Activated naive CD8-positive, alpha-beta T cell treated with anti-CD3 and anti-CD28 coated beads, Interleukin-2, amount 10 ng/mL, durations not matched to agents 7 days and 5 days (primary cell): Measurements from ENCODE around the gene FZD4. TPM values are rescaled to one million over a fixed set of nuclear protein-coding genes. Genes with fewer than 3 reads are reported as not detected.
A peak's percentile ranks its signal among the peaks of the same experiment; 100 is the strongest.
"Not testable (repeated sequence)": the region's sequence is repeated elsewhere in the genome, so short reads cannot be mapped to it uniquely, and the experiment has no call there.

Experiments
- ATAC-seq: fragments of 150-1000 bp; cut with Tn5 transposase; one replicate; pipeline ENCODE4 v1.10.0; 2021; ENCODE audit warnings: low read depth, moderate library complexity
- POLR2A ChIA-PET: fragments of 350-600 bp; sonication (Branson Sonifier 250); formaldehyde crosslinking; loops from one replicate; lab custom pipeline; 2021; ENCODE audit warnings: antibody characterized with exemption; lab: Charles Lee
- DNase-seq: peaks from one replicate; pipeline ENCODE4 v3.0.0; 2021
- H3K27ac Mint-ChIP-seq: one replicate; pipeline ENCODE4 v1.8.0; 2022; ENCODE audit warnings: mild to moderate bottlenecking, mixed read lengths
- H3K27me3 Mint-ChIP-seq: one replicate; pipeline ENCODE4 v1.8.0; 2022; ENCODE audit warnings: mild to moderate bottlenecking, moderate library complexity, mixed read lengths
- H3K36me3 Mint-ChIP-seq: one replicate; pipeline ENCODE4 v1.8.0; 2021; ENCODE audit warnings: mild to moderate bottlenecking, mixed read lengths
- H3K4me1 Mint-ChIP-seq: one replicate; pipeline ENCODE4 v1.8.0; 2021; ENCODE audit warnings: mixed read lengths
- H3K4me3 Mint-ChIP-seq: one replicate; pipeline ENCODE4 v1.8.0; 2022; ENCODE audit warnings: mild to moderate bottlenecking, moderate library complexity, mixed read lengths
- H3K9me3 Mint-ChIP-seq: one replicate; pipeline ENCODE4 v1.8.0; 2021; ENCODE audit warnings: mixed read lengths
- total RNA-seq, 2 experiments: library from RNA; stranded (reverse); gene quantifications; one replicate each; pipeline ENCODE4 v1.2.3, GENCODE V29; 2021

FZD4 gene
- total RNA-seq, 2 experiments from 2014 or later, result 0.11 TPM

- no peaks in the 10 kb centered on the region for H3K4me1 Mint-ChIP-seq
- peaks cover 8% of the 10 kb centered on the region for H3K27me3 Mint-ChIP-seq
- ATAC-seq (peak; percentile 33), DNase-seq (no peak)
- no peaks in the 10 kb centered on the region for H3K9me3 Mint-ChIP-seq
- H3K27ac Mint-ChIP-seq, result no peak overlapping the region
- H3K36me3 Mint-ChIP-seq, result no peaks in the 10 kb centered on the region
- POLR2A ChIA-PET, result interaction anchor here (0.6 kb wide), 1 partner anchor 124 kb away, joined by 3 read pairs; no protein-coding TSS in a partner anchor
- no peak overlapping the region for H3K4me3 Mint-ChIP-seq
Measured at GRCh38 chr11:86938900-86939880, 16.0 kb downstream of the FZD4 start.

GRCh38 chr11:86938203-86938899, 16.8 kb downstream of the FZD4 start:
- Mint-ChIP-seq H3K4me1 (no peaks in the 10 kb centered on the region), H3K4me3 (no peak overlapping the region), H3K9me3 (no peaks in the 10 kb centered on the region), H3K27ac (no peak overlapping the region), H3K27me3 (peaks cover 8% of the 10 kb centered on the region), H3K36me3 (no peaks in the 10 kb centered on the region)
- ATAC-seq, result no peak
- DNase-seq, result no peak
- POLR2A ChIA-PET, result interaction anchor here (0.6 kb wide), 1 partner anchor 125 kb away, joined by 3 read pairs; no protein-coding TSS in a partner anchor

GRCh38 chr11:86937193-86937806, 17.9 kb downstream of the FZD4 start:
- H3K9me3 Mint-ChIP-seq, H3K4me1 Mint-ChIP-seq, DNase-seq, POLR2A ChIA-PET, H3K27ac Mint-ChIP-seq, H3K4me3 Mint-ChIP-seq, ATAC-seq, H3K36me3 Mint-ChIP-seq: not testable (repeated sequence)
- peaks cover 12% of the 10 kb centered on the region for H3K27me3 Mint-ChIP-seq

GRCh38 chr11:86934926-86935579, 20.1 kb downstream of the FZD4 start:
- ATAC-seq (no peak), DNase-seq (no peak)
- H3K9me3 Mint-ChIP-seq, result no peaks in the 10 kb centered on the region
- H3K27ac Mint-ChIP-seq, result no peak overlapping the region
- H3K27me3 Mint-ChIP-seq, result peaks cover 6% of the 10 kb centered on the region
- H3K4me1 Mint-ChIP-seq, result no peaks in the 10 kb centered on the region
- POLR2A ChIA-PET, result no interaction called here
- H3K36me3 Mint-ChIP-seq, result no peaks in the 10 kb centered on the region
- H3K4me3 Mint-ChIP-seq, result no peak overlapping the region

- H3K27ac Mint-ChIP-seq, result no peak overlapping the region
- H3K27me3 Mint-ChIP-seq, result peaks cover 6% of the 10 kb centered on the region
- H3K9me3 Mint-ChIP-seq, result no peaks in the 10 kb centered on the region
- DNase-seq, result no peak
- H3K36me3 Mint-ChIP-seq, result no peaks in the 10 kb centered on the region
- ATAC-seq, result no peak
- POLR2A ChIA-PET, result no interaction called here
- H3K4me3 Mint-ChIP-seq, result no peak overlapping the region
- H3K4me1 Mint-ChIP-seq, result no peaks in the 10 kb centered on the region
Measured at GRCh38 chr11:86934582-86934900, 20.7 kb downstream of the FZD4 start.

GRCh38 chr11:86933891-86934581, 21.2 kb downstream of the FZD4 start:
- Mint-ChIP-seq H3K9me3 (no peaks in the 10 kb centered on the region), H3K4me3 (no peak overlapping the region), H3K27ac (no peak overlapping the region), H3K36me3 (no peaks in the 10 kb centered on the region), H3K27me3 (peaks cover 6% of the 10 kb centered on the region), H3K4me1 (no peaks in the 10 kb centered on the region)
- POLR2A ChIA-PET, result no interaction called here
- DNase-seq (no peak), ATAC-seq (no peak)

- no peak for ATAC-seq
Measured at GRCh38 chr11:86932924-86933875, 22.0 kb downstream of the FZD4 start.

GRCh38 chr11:86932259-86932585, 23.0 kb downstream of the FZD4 start:
- Mint-ChIP-seq H3K4me3 (no peak overlapping the region), H3K27me3 (peaks cover 6% of the 10 kb centered on the region)
- POLR2A ChIA-PET, result no interaction called here

More at GRCh38 chr11:86932924-86933875, 22.0 kb downstream of the FZD4 start:
- peaks cover 6% of the 10 kb centered on the region for H3K27me3 Mint-ChIP-seq
- POLR2A ChIA-PET, result no interaction called here
- no peak overlapping the region for H3K27ac Mint-ChIP-seq
- no peaks in the 10 kb centered on the region for H3K36me3 Mint-ChIP-seq
- no peaks in the 10 kb centered on the region for H3K9me3 Mint-ChIP-seq
- no peak for DNase-seq
- no peaks in the 10 kb centered on the region for H3K4me1 Mint-ChIP-seq
- H3K4me3 Mint-ChIP-seq, result no peak overlapping the region

GRCh38 chr11:86931548-86932258, 23.5 kb downstream of the FZD4 start:
- Mint-ChIP-seq H3K4me1 (no peaks in the 10 kb centered on the region), H3K27ac (no peak overlapping the region), H3K27me3 (peaks cover 6% of the 10 kb centered on the region), H3K9me3 (no peaks in the 10 kb centered on the region), H3K36me3 (no peaks in the 10 kb centered on the region), H3K4me3 (no peak overlapping the region)
- ATAC-seq (no peak), DNase-seq (no peak)
- POLR2A ChIA-PET, result no interaction called here

More at GRCh38 chr11:86932259-86932585, 23.0 kb downstream of the FZD4 start:
- no peaks in the 10 kb centered on the region for H3K9me3 Mint-ChIP-seq
- H3K36me3 Mint-ChIP-seq, result no peaks in the 10 kb centered on the region
- no peaks in the 10 kb centered on the region for H3K4me1 Mint-ChIP-seq
- no peak for DNase-seq
- H3K27ac Mint-ChIP-seq, result no peak overlapping the region
- ATAC-seq, result no peak

GRCh38 chr11:86930957-86931547, 24.1 kb downstream of the FZD4 start:
- Mint-ChIP-seq H3K9me3 (no peaks in the 10 kb centered on the region), H3K4me1 (no peaks in the 10 kb centered on the region), H3K27ac (no peak overlapping the region), H3K27me3 (peaks cover 4% of the 10 kb centered on the region), H3K36me3 (no peaks in the 10 kb centered on the region), H3K4me3 (no peak overlapping the region)
- no peak for ATAC-seq
- POLR2A ChIA-PET, result no interaction called here
- no peak for DNase-seq

- no peak overlapping the region for H3K27ac Mint-ChIP-seq
- no peaks in the 10 kb centered on the region for H3K4me1 Mint-ChIP-seq
- H3K4me3 Mint-ChIP-seq, result no peak overlapping the region
- H3K9me3 Mint-ChIP-seq, result no peaks in the 10 kb centered on the region
- no peaks in the 10 kb centered on the region for H3K36me3 Mint-ChIP-seq
- peaks cover 5% of the 10 kb centered on the region for H3K27me3 Mint-ChIP-seq
- DNase-seq (no peak), ATAC-seq (no peak)
- POLR2A ChIA-PET, result no interaction called here
Measured at GRCh38 chr11:86926975-86927374, 28.2 kb downstream of the FZD4 start.
